ENCODE measurements around the gene P4HB.
A peak's percentile ranks its signal among the peaks of the same experiment; 100 is the strongest.

P4HB gene

DNA sequence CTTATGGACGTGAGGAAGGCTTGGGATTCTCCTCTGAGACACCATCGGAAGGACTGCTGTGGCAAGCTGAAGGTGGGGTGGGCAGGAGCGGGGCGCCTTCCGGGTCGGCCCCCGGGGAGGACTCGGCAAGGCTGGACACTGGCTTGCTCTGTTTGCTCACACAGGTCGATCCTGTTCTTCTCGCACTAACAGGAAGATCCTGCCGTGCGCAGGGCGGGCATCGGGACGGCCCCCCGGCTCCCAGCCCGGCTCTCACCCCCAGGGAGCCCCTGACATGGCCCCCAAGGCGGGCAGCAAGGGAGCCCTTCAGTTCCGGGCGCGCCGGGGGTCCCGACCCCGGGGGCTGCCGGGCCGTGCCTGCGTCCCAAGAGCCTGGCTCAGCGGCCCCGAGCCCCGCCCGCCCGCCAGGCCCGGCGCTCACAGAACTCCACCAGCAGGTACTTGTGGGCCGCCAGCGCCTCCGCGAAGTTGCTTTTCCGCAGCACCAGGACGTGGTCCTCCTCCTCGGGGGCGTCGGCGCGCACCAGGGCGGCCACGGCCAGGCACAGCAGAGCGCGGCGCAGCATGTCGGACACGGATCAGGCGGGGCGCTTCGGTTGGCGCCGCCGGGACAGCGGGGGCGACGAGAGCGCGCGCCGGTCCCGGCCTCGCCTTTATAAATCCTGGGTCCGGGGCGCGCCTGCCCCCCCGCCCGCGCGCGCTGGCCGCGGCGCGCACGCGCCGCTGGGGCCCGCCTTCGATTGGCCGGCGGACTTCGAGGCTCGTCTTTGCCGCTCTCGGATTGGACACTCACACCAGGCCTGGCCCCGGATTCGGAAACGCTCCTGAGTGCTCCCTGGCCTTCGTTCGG is at the start of gene P4HB:
P4HB (minus strand) TSS at position 630 of the 850 bp plus-strand sequence; CDS start at position 566, 64 bp downstream.
- Mint-ChIP-seq H3K9me3 (no peaks in the 10 kb centered on the region), H3K27me3 (no peaks in the 10 kb centered on the region), H3K36me3 (ENCODE audit: insufficient read depth) (peaks cover 46% of the 10 kb centered on the region), H3K4me1 (peaks cover 23% of the 10 kb centered on the region), H3K4me3 (peak within 1 kb of the TSS; percentile 87), H3K27ac (ENCODE audit: low read depth) (peak within 1 kb of the TSS; percentile 93)
- ATAC-seq (replicated peaks; ENCODE audit: extremely low read depth, poor library complexity, severe bottlenecking) (peak; percentile 20), DNase-seq (ENCODE audit: low spot score in 2 of 2) (no peak)

DNA sequence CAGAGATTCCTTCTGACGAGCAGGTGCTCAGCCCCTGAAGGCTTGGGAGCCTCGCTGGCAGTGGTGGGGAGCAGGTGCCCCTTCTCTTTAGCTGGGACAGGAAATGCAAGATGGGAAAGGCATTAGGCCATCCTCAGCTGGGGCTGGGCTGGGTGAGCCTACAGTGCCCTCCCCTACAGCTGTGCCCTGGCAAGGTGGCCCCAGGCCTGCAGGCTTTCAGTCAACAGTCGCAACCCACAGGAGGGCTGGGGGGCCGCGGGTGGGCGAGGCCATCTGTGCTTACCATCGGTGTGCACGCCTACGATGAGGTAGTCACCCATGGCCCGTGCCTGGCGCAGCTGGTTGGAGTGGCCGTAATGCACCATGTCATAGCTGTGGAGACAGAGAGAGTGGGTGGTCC is 48.9 kb upstream of the P4HB start:
- Mint-ChIP-seq H3K36me3 (ENCODE audit: insufficient read depth) (peaks cover 22% of the 10 kb centered on the region), H3K9me3 (no peaks in the 10 kb centered on the region), H3K27me3 (no peaks in the 10 kb centered on the region), H3K4me3 (peak overlapping the region; percentile 20), H3K4me1 (peaks cover 8% of the 10 kb centered on the region), H3K27ac (ENCODE audit: low read depth) (no peak overlapping the region)
- no peak for ATAC-seq (replicated peaks; ENCODE audit: extremely low read depth, poor library complexity, severe bottlenecking)
- DNase-seq (ENCODE audit: low spot score in 2 of 2) = no peak

DNA sequence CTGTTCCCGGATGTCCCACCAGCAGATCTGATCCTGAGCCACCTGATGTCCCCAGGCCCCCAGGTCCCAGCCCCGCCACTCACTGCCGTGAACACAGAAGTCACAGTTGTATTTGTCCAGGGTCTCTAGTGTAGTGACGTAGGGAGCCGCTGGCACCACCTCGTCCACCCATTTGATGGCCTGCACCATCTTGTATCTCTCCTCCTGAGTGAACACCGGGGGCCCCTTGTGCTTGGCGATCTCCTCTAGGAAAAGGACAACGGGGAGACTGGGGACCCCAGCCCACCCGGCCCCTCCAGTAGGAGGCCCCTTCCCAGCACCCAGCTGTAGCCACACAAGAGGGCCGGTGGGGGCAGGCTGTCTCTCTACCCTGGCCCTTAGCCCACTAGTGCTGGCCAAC is 48.5 kb upstream of the P4HB start:
- no peaks in the 10 kb centered on the region for H3K27me3 Mint-ChIP-seq
- H3K4me1 Mint-ChIP-seq = peaks cover 8% of the 10 kb centered on the region
- no peak for ATAC-seq (replicated peaks; ENCODE audit: extremely low read depth, poor library complexity, severe bottlenecking)
- DNase-seq (ENCODE audit: low spot score in 2 of 2) = no peak
- no peak overlapping the region for H3K27ac Mint-ChIP-seq (ENCODE audit: low read depth)
- H3K36me3 Mint-ChIP-seq (ENCODE audit: insufficient read depth) = peaks cover 22% of the 10 kb centered on the region
- H3K4me3 Mint-ChIP-seq = no peak overlapping the region
- H3K9me3 Mint-ChIP-seq = no peaks in the 10 kb centered on the region

DNA sequence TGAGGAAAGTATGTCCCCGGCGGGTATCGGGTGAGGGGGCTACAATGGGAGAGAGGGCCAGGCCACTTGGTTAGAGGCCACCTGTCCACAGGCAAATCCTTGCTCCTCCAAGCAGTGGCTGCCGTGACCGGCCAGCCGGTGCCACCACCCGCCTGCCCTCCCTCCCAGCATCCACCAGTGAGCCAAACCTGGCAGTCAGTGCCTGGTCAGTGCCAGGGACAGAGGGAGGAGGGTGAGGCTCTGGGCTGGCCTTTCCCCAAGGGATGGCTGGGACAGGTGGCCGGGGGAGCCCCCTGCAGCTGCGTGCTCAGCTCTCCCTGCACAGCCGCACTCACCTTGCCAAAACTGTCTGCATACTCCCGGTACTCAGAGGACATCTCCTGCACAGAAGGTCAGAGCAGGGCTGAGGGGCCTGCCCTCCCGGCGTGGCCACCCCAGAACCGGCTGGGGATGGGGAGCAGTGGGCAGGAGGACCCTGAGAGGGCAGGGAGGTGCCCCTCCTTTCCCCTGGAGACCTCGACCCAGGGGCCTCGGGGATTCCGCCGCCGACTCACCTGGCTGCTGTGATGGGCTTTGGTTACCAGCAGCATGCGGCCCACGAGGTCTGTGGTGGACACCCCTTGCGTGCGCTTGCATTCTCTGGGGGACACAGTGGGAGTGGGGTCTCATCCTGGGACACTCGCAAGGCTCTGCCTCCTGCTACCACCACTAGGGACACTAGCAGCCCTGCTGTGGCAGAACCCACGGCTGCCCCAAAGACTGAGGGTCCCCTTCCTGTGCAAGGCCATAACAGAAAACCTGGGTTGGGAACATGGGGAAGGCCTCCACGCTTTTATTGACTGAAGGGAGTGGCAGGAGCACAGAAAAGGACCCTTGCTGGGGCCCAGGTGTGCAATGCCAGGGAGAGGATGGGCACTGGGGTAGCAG is 47.1 kb upstream of the P4HB start:
- Mint-ChIP-seq H3K9me3 (no peaks in the 10 kb centered on the region), H3K27ac (ENCODE audit: low read depth) (no peak overlapping the region), H3K27me3 (no peaks in the 10 kb centered on the region), H3K36me3 (ENCODE audit: insufficient read depth) (peaks cover 16% of the 10 kb centered on the region), H3K4me3 (no peak overlapping the region), H3K4me1 (peaks cover 8% of the 10 kb centered on the region)
- no peak for ATAC-seq (replicated peaks; ENCODE audit: extremely low read depth, poor library complexity, severe bottlenecking)
- no peak for DNase-seq (ENCODE audit: low spot score in 2 of 2)

DNA sequence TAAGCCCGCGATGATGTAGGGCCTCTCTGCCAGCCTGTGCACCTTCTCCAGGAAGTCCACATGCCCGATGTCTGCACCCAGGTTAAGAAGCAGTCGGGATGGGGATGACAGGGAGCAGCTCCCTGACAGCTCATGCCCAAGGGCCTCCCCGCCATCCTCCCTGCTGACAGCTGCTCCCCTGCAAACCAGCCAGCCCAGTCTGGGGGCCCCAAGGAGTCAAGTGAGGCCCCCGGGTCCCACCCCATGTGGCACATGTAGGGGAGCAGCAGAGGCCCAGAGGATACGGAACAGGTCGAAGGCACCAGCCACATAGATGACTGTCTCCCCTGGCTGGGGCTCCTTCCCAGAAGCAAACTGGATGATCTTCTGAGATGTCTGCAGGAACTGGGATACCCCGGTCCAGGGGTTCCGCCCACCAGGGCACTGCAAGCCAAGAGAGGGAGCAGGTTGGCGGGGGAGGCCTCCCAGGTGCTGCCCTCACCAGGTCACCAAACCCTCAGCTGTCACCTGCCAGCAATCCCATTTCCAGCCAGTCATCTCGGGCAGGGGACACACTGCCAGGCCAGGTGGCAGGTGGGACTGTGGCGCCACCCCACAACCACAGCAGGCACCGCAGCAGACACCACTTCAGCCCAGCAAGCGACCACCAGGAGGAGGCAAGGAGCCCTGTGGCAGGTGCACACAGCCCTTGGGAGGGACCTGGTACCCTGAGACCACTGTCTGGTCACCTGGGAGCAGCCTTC is 46.3 kb upstream of the P4HB start:
- ATAC-seq (replicated peaks; ENCODE audit: extremely low read depth, poor library complexity, severe bottlenecking) (no peak), DNase-seq (ENCODE audit: low spot score in 2 of 2) (no peak)
- H3K9me3 Mint-ChIP-seq = no peaks in the 10 kb centered on the region
- no peak overlapping the region for H3K4me3 Mint-ChIP-seq
- no peak overlapping the region for H3K27ac Mint-ChIP-seq (ENCODE audit: low read depth)
- no peaks in the 10 kb centered on the region for H3K27me3 Mint-ChIP-seq
- peaks cover 2% of the 10 kb centered on the region for H3K4me1 Mint-ChIP-seq
- H3K36me3 Mint-ChIP-seq (ENCODE audit: insufficient read depth) = peaks cover 10% of the 10 kb centered on the region

DNA sequence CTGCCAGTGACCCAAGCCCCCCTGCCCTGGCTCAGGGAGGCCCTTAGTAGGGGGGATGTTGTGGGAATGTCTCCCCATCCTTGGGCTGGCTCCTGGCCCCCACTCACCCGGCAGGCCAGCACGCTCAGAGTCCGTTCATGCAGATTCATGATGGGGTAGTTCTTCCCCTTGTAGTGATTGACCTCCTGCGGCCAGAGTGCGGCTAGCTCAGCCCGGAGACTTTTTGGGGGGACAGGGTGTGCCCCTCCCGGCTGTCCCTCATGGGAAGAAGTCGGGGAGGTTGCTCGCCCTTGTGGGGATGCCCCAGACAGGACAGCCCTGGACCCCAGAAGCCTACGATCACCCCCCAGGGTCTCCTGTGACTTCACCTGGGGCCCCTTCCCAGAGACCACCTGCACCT is 45.7 kb upstream of the P4HB start:
- DNase-seq (ENCODE audit: low spot score in 2 of 2) (no peak), ATAC-seq (replicated peaks; ENCODE audit: extremely low read depth, poor library complexity, severe bottlenecking) (no peak)
- no peak overlapping the region for H3K27ac Mint-ChIP-seq (ENCODE audit: low read depth)
- no peaks in the 10 kb centered on the region for H3K9me3 Mint-ChIP-seq
- no peaks in the 10 kb centered on the region for H3K4me1 Mint-ChIP-seq
- H3K27me3 Mint-ChIP-seq = peaks cover 6% of the 10 kb centered on the region
- H3K36me3 Mint-ChIP-seq (ENCODE audit: insufficient read depth) = peaks cover 7% of the 10 kb centered on the region
- no peak overlapping the region for H3K4me3 Mint-ChIP-seq

DNA sequence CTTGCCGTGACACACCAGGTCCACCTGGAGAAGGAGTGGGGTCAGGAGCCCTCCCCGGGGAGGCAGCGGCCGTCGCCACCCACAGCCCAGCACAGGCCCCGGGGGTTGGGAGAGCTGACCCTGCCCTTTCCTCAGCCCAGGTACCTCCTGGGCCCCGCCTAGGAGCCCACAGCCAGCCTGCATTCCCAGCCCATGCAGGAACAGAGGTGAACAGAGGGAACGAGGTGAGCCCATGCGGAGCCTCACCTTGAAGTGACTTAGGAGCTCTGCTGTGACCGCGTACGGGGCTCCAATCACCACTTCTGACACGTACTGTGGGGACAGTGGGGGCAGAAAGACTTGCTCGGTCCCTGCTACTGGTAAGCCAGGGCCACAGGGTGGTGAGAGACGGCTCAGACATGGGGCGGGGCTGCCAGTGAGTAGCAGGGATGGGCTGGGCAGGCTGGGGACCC is 45.1 kb upstream of the P4HB start:
- Mint-ChIP-seq H3K36me3 (ENCODE audit: insufficient read depth) (peaks cover 5% of the 10 kb centered on the region), H3K4me1 (no peaks in the 10 kb centered on the region), H3K4me3 (no peak overlapping the region), H3K9me3 (no peaks in the 10 kb centered on the region), H3K27ac (ENCODE audit: low read depth) (no peak overlapping the region), H3K27me3 (peaks cover 11% of the 10 kb centered on the region)
- DNase-seq (ENCODE audit: low spot score in 2 of 2) = no peak
- ATAC-seq (replicated peaks; ENCODE audit: extremely low read depth, poor library complexity, severe bottlenecking) = no peak

DNA sequence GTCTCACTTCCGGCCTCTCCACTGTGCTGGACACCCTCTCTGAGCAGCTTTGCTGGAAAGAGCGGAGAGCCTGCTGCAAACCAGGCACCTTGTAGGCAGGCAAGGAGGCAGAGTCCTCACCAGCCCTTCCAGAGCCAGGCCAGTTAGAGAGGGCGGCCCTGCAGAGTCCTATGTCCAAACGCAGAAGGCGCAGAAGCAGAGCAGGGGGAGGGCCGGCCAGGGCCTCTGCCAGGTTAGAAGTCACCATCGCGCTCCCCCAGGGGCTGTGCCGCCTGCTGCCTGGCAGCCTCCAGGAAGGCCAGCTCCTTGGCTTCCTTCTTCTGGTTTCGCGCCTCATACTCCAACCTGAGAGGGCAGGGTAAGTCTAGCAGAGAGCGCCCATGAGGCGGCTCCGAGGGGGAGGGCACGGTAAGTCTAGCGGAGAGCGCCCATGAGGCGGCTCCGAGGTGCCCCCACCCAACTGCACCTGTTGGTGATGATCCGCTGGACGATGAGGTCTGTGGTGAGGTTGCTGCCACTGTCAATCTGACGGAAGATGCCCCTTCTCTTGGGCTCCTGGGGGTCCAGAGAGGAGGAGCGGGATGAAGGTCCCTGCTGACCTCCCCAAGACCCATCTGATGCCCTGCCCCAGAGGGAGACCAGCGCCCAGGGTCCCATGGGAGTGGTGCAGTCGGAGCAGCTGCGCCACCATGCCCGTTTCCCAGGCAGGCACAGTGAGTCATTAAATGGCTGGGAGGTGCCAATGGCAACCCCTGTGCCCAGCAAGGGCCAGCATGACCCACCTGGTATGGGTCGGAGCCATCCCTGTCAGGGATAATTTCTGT is 44.5 kb upstream of the P4HB start:
- no peaks in the 10 kb centered on the region for H3K4me1 Mint-ChIP-seq
- no peak overlapping the region for H3K4me3 Mint-ChIP-seq
- no peaks in the 10 kb centered on the region for H3K9me3 Mint-ChIP-seq
- peaks cover 6% of the 10 kb centered on the region for H3K36me3 Mint-ChIP-seq (ENCODE audit: insufficient read depth)
- H3K27me3 Mint-ChIP-seq = peaks cover 12% of the 10 kb centered on the region
- no peak for ATAC-seq (replicated peaks; ENCODE audit: extremely low read depth, poor library complexity, severe bottlenecking)
- no peak for DNase-seq (ENCODE audit: low spot score in 2 of 2)
- H3K27ac Mint-ChIP-seq (ENCODE audit: low read depth) = no peak overlapping the region

DNA sequence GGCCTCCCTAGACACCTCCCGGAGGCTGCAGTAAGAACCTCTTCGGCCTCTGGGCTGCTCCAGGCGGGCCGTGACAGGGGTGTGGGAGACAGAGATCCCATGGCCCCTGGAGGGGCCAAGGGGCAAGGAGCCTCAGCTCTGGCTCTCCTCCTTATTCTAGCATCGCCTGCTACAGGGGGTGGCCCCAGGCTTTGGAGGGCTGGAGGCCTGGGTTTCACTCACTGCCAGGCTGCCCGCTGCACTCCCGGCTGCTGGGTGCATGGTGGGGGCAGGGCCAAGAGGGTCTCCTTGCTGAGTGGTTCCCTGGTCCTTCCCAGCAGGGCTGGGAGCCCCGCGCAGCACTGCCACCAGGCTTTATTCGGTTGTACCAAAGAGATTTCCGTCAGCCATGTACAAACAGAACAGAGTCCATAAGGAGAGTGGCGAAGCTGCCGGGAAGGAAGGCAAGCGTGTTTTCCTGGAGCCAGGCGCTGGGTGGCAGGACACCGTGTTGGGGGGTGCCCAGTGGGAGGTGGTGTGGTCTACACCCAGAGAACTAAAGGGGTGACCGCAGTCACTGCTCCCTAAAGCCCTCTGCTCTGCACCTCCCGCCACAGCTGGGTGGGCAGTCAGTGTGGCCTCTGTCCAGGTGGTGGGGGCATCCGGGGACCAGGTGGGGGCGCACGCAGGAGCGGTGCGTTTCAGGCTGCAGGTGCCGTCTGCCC is 43.7 kb upstream of the P4HB start:
- no peak overlapping the region for H3K4me3 Mint-ChIP-seq
- ATAC-seq (replicated peaks; ENCODE audit: extremely low read depth, poor library complexity, severe bottlenecking) = no peak
- H3K27me3 Mint-ChIP-seq = peaks cover 12% of the 10 kb centered on the region
- no peaks in the 10 kb centered on the region for H3K4me1 Mint-ChIP-seq
- no peak for DNase-seq (ENCODE audit: low spot score in 2 of 2)
- H3K36me3 Mint-ChIP-seq (ENCODE audit: insufficient read depth) = peaks cover 8% of the 10 kb centered on the region
- H3K9me3 Mint-ChIP-seq = no peaks in the 10 kb centered on the region
- no peak overlapping the region for H3K27ac Mint-ChIP-seq (ENCODE audit: low read depth)

DNA sequence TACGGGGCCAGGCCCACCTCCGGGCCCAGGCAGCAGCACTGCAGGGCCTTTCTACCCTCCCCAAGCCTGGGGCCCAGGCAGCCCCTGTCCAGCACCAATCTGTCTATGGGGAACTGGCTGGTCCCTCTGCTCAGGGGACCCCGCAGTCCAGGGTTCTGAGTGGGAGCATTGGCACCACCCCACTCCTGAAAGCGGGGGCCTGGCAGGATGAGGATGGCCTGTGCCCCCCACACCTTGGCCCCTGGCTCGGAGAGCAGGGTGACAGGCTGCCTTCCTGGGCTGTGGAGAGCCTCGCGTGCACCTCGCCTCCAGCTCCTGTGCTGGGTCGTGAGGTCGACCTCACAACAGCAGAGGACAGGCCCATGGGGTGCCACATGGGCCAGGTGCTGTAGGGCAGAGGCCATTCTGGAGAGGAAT is 43.1 kb upstream of the P4HB start:
- no peak for ATAC-seq (replicated peaks; ENCODE audit: extremely low read depth, poor library complexity, severe bottlenecking)
- H3K27ac Mint-ChIP-seq (ENCODE audit: low read depth) = no peak overlapping the region
- H3K4me1 Mint-ChIP-seq = no peaks in the 10 kb centered on the region
- H3K36me3 Mint-ChIP-seq (ENCODE audit: insufficient read depth) = peaks cover 9% of the 10 kb centered on the region
- no peak for DNase-seq (ENCODE audit: low spot score in 2 of 2)
- no peaks in the 10 kb centered on the region for H3K9me3 Mint-ChIP-seq
- H3K4me3 Mint-ChIP-seq = no peak overlapping the region
- H3K27me3 Mint-ChIP-seq = peaks cover 12% of the 10 kb centered on the region

DNA sequence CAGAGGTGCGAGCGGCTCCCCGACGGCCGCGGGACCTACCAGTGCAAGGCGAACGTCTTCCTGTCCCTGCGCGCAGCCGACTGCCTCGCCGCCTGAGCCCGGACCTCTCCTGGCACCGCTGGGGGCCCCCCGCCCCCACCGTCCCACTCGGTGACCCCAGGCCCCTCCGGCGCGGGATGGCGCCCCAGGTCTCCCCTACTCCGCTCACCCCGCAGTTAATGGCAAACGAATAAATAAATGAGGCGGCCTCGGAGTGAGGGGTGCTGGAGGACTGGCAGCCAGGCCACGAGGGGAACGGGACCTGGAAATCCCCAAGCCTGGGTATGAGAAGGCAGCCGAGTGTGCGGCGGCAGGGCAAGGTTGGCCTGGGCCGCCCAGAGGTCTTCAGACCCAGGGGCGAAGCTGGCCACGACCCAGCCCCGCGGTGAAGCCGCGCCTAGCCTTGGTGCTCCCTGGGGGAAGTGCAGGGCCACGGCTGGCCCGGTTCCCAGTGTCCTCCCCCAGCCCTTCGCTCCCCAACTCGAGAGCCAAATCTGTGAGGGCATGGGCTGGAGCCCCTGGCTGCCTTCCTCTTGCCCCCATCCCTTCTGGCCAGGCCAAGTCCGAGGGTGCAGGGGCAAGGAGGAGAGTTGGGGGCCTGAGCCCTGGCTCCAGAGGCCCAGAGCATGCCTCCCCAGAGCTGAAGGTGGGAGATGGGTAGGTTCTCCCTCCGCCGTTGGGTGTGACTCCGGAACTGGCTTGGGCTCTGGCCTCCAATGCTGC is 42.5 kb upstream of the P4HB start:
- ATAC-seq (replicated peaks; ENCODE audit: extremely low read depth, poor library complexity, severe bottlenecking) = peak; percentile 33
- no peak for DNase-seq (ENCODE audit: low spot score in 2 of 2)
- peaks cover 7% of the 10 kb centered on the region for H3K36me3 Mint-ChIP-seq (ENCODE audit: insufficient read depth)
- peaks cover 12% of the 10 kb centered on the region for H3K27me3 Mint-ChIP-seq
- H3K4me1 Mint-ChIP-seq = no peaks in the 10 kb centered on the region
- peak overlapping the region; percentile 34 for H3K4me3 Mint-ChIP-seq
- H3K27ac Mint-ChIP-seq (ENCODE audit: low read depth) = no peak overlapping the region
- no peaks in the 10 kb centered on the region for H3K9me3 Mint-ChIP-seq
